Non-pigmented ciliary epithelial cell (primary cell): ENCODE results near the gene EEF2.

Experiments
- DNase-seq: peaks from one replicate; pipeline ENCODE4 v3.0.0-alpha.2; 2010; ENCODE audit warnings: low read depth

The EEF2 gene

DNA sequence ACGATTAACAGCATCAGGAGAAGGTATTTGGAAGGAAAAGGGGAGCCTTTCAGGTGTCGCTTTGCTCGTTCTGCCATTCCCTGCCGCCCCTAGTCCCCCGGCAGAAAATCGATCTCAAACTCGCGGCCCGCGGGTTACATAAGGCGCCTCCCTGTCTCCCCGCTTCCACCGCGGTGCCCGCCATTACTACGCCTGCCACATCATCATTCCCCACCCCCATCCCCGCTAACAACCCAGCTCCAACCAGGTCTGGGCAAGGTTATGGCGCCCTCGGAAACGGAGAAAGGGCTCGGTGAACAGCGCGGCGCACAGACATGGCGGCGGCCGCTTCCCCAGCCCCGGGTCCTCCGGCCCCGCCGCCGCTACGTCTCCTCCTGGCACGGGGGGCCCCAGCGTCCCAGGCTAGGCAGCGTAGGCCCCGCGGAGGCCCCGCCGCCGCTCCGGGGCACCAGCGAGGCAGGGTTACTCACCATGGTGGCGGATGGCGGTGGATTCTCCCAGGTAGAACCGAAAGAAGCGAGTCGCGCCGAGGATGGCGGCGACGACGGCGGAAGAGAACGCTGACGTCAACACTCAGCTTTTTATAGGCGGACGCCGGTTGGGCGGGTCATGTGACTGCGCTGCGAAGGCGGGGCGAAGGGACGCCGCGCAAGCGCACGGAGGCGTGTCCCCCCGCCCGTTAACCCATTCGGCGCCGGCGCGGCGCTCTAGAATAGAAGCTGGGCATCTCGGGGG lies at the start of gene EEF2:
EEF2 (minus strand) TSS at position 556 of the 735 bp plus-strand sequence; CDS start at position 473, 83 bp downstream.
- DNase-seq, result no peak

DNA sequence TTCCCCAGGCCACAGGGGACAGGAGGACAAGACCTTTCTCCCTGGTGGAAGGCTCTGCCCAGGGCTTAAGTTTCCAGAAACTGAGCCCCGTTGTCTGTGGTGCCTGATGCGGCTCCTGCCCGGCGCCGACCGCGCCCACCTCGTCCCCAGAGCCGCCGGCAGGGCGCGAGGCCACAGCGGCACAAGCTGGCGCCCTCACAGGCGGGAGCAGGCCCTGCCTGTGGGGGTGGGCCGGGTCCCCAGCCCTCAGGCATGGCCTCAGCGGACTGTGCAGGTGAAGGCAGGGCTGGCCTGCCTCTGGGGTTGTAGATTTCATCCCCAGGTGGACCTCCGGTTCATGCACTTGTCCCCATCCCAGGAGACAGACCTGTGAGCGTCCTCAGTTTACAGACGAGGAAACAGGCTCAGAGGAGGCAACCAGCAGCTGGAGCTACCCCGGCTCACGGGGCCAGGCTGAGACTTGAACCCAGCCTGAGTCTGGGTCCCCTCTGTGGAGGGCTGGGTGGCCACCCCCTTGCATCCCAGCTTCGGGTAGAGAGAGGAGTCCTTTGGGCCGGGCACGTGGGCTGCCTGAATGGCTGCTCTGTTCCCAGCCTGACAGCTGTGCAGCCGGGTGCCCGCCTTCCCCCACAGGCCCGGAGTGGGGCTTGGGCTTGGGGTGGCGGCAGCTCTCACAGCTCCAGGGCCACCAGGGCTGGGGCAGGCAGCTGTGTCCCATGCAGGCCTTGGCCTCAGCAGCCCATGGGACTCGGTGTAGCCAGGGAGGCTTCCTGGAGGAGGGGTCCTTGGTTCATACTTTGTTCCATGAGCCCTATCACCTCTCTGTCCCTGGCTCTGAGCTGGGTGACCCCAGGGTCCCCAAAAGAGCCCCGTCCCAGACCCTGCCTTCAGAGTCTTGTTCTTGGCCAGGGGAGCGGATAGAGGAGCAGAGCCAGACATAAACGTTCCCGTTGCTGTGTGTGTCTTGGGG lies 49.1 kb upstream of the EEF2 start:
- no peak for DNase-seq

DNA sequence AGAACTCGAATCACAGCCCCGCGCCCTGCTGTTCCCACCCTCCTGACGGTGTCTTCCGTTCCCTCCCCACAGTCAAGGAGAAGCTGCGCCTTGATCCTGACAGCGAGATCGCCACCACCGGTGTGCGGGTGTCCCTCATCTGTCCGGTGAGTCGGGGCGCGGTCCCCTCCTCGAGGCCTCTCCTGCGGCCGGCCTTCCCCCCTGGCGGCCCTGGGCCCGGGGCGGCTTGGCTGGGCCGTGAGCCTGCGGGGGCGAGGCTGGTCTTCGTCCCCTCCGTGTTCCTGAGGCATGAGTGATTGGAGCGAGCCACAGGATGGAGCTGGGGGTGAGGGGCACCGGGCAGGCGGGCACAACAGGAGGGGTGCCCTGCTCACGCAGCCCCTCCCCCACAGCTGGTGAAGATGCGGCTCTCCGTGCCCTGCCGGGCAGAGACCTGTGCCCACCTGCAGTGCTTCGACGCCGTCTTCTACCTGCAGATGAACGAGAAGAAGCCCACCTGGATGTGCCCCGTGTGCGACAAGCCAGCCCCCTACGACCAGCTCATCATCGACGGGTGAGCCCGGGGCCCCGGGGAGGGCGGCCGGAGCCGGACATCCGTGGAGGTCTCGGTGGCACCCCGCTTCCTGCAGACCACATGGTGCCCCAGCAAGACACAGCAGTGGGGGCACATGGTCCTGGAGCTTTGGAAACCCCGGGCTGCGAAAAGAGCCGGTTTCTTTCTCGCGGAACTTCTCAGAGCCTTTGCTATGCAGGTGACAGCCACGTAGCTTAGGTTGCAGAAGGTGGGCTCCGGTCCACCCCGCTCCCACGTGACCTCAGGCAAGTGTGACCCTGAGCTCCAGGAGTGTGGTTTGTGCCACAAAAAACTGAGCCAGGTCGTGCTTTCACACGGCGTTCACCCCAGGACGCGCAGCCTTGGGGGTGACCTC lies 48.0 kb upstream of the EEF2 start:
- no peak for DNase-seq

DNA sequence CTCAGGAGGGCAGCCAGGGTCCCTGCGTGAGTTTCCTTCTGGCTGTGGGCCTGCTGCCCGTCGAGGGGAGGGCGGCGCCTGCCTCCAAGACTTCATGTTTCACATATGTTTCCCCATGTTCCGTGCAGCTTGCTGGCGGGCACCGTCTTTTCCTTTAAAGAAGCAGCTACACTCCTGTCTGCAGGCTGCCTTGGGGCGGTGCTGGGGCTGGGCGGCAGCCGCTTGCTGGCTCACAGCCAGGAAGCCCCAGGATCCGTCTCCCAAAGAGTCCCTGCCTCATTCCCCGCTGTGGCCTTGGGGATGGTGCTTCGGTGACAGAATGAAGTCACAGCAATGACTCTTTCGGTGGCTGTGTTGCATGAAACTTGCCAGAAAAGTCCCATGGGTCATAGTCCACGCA lies 47.2 kb upstream of the EEF2 start:
- no peak for DNase-seq

DNA sequence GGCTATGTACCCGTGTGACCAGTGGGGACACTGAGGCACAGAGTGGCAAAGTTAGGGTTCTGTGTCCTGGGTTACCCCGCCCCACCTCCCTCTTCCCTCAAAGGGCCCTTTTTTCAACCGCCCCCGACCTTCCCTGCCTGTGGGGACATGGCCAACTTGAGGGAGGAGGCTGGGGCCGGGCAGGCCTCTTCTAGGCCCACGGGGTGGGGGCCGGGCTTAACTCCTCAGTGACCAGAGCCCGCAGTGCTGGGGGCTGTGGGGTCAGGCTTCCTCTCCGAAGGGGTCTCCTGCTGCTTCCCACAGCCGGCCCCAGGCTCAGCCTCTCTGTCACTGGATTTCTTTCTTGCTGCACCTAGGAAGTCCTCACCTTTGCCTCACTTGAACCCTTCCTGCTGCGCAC lies 46.2 kb upstream of the EEF2 start:
- DNase-seq, result no peak

DNA sequence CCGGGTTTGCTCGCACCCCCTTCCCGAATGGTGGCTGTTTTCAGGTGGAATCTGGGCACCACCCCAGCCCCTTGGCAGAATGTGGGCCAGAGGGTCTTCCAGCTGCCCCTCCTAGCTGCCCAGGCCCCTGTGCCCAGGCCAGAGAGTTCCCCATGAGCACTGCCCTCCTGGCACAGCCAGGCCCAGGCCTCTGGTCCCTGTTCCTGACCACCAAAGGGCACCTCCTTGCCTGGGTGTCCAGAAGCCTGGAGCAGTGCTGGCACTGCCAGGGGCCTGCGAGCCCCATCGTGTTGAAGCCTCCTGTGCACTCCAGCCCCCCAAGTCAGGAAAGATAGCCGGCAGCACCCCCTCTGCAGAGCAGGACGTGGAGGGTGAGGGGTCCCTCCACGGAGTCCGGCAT lies 45.7 kb upstream of the EEF2 start:
- DNase-seq, result no peak

DNA sequence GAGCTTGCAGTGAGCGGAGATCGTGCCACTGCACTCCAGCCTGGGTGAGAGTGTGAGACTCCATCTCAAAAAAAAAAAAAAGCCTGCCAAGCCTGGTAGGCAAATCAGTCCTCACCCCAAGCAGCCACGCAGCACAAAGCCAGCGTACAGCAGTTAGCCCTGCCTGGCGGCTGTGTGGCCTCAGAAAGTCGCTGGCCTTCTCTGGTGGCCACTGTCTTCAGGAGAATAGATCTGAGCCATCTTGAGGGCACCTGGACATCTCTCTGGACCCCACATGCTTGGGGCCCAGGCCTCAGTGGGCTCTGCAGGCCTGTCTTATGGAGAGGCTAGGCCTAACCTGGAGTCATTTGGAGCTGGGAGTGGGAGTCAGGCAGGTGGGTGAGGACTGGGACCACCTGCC lies 45.3 kb upstream of the EEF2 start:
- no peak for DNase-seq

DNA sequence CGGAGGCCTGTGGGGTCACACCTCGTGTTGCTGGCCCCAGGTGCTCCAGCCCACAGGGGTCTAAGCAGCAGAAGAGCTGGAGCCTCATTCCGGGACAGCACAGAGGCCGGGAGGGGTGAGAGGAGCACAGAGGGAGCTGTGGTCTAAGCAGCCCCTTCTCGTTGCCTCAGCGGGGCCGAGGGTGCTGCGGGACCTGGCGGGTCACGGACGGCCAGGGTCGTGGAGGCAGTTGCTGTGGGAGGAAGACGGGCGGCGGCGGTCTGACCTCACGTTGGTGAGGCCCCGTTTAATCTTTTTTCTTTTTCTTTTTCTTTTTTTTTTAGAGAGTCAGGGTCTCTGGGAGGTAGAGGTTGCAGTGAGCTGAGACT lies 44.0 kb upstream of the EEF2 start:
- no peak for DNase-seq

DNA sequence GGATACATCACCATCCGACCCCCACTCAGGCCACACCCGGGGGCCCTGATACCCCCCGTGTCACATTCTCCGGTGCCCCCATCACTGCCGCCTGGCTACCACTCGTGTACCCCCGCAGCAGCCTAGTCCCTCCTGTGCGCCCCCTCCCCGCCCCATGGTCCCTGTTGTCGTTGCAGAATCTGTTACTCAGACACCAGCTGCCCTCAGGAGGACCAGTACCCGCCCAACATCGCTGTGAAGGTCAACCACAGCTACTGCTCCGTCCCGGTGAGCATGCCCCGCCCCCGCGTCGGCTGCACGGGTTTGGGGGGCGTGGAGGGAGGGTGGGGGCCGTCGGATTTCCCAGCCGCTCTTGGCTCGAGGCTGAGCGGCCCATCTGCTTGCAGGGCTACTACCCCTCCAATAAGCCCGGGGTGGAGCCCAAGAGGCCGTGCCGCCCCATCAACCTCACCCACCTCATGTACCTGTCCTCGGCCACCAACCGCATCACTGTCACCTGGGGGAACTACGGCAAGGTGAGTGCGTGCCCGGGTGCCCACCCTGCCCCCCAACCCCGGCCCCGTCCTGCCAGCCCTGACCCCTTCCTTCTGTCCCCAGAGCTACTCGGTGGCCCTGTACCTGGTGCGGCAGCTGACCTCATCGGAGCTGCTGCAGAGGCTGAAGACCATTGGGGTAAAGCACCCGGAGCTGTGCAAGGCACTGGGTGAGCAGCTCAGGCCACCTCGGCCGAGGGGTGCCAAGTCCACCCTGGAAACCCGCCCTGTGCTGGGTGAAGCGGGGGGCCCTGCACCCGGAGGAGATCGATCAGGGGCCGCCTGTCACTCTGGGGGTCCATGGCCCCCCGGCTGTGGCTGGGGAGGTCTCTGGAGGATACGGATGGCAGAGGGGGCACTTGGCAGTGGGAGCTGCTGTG lies 43.3 kb upstream of the EEF2 start:
- DNase-seq, result no peak

DNA sequence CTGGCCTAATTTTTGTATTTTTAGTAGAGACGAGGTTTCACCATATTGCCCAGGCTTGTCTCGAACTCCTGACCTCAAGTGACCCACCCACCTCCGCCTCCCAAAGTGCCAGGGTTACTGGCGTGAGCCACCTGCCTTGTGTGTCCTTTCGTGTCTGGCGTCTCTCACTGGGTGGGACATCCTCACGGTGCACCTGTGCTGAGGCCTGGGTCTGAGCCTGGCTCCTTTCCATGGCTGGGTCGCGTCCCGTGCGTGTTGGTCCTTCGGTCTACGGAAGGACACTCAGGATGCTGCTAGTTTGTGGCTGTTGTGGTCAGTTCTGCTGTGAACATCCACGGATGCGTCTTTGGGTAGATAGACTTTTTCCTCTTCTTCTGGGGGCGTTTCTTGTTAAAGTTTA lies 41.9 kb upstream of the EEF2 start:
- DNase-seq, result no peak

DNA sequence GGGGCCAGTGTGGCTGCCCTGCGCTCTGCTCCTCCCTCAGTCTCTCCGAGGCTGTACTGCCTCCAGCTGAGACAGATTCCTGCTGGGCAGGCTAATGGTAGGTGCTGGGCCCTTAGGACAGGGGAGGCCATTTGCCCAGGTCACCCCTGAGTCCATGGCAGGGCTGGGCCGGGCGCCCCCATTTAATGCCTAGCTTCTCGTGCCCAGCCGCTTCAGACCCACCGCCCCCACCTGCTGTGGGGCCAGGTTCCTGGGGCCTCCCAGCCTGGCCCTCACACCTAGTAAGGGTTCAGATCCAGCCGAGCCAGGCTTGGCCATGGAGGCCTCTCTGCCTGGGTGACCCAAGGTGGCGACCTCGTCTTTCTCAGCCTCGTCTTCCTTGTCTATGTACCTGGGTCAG lies 40.1 kb upstream of the EEF2 start:
- no peak for DNase-seq

DNA sequence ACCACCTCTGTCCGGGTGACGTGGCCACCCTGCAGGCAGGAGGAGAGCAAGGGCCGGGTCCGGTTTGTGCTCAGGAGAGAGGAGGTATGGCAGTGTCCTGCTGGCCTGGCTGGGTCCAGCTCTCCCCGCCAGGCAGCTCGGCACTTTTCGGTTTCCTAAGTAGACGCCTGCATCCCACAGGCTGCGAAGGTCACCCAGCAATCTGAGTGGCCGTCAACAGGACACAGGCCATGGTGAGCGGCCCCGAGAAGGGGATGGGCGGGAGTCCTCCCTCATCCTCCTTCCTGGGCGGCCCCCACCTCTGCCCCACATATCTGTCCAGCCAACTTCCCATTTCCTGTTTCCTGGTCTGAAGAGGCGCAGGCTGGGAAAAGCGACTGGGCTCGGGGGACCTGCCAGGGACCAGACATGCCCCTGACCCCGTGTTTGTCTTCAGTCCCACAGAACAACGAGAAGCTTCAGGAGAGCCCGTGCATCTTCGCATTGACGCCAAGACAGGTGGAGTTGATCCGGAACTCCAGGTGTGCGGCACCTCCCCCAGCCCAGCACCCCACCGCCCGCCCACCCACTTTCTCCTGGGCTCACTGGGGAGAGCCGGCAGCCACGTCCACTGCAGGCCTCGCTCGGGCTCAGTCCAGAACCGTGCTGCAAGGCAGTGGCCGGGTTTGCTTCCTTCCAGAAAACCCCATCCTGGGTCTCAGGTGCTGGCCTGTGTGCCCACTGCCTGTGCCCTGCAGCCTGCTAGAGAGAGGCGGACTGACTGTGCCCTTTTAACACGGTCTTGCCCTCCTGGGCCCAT lies 38.5 kb upstream of the EEF2 start:
- no peak for DNase-seq

DNA sequence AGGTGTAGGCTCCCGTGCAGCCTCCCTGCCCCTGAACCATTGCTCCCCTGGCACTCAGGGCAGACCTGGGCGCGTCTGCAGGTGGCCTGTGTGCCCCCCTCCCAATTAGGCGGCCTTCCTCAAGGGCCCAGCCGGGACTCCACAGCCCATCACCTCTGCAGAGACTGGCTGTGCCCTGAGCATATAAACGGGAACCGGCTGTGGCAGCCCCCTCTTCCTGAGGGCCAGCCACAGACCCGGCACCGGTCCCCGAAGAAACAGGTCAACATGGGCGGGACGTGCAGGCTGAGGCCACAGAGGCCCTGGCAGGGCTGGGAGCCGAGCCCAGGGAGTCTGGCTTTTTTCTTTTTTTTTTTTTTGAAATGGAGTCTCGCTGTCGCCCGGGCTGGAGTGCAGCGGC lies 34.3 kb upstream of the EEF2 start:
- no peak for DNase-seq

DNA sequence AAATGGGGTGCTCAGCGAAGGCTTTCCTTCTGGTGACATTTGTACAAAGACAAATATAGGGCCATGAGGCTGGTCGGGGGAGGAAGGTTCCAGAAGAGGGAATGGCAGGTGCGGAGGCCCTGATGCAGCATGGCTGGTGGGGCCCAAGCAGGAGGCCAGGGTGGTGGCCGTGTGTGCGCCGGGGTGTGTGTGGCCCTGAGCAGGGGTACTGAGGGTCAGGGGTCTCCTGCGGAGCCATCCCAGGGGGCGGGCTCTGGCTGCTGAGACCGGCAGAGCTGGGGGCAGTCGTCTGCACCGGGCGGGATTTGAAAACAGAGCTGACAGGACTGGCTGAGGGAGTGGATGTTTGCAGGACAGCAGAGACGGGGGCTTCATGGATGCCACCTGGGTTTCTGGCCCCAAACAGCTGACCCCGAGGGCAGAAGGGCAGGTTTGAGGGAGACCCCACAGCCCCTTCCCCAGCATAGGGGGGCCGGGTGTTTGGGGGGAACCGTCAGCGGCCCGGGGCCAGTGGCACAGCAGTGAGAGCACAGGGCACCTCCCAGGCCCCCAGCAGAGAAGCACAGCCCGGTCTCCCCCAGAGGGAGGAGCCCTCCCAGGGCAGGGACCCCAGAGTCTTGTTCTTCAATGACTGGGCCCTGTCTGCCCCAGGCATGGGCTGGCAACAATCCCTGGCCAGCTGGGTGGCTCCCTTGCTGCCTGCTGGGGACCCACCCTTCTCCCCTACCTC lies 33.7 kb upstream of the EEF2 start:
- DNase-seq, result no peak

DNA sequence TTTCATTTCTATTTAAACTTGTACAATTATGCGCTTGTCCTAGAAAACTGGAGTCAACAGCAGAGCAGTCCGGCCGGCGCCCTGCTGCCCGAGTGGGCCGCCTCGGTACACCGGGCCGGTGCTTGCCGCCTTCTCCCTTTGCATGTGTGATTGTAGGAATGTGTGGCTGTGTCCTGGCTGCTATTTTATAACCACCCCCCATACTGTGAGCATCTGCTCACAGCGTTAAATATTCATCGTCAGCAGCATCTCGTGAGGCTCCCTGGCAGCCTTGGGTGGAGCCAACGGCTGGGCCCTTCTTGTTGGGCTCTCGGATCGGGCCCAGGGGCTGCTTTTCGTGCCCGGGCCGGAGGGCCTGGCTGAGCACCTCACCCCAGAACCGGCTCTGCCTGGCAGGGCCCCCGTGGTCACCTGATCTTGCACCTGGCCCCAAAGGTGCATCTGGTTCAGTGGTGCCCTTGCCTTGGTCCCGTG lies 32.9 kb upstream of the EEF2 start:
- DNase-seq, result no peak

DNA sequence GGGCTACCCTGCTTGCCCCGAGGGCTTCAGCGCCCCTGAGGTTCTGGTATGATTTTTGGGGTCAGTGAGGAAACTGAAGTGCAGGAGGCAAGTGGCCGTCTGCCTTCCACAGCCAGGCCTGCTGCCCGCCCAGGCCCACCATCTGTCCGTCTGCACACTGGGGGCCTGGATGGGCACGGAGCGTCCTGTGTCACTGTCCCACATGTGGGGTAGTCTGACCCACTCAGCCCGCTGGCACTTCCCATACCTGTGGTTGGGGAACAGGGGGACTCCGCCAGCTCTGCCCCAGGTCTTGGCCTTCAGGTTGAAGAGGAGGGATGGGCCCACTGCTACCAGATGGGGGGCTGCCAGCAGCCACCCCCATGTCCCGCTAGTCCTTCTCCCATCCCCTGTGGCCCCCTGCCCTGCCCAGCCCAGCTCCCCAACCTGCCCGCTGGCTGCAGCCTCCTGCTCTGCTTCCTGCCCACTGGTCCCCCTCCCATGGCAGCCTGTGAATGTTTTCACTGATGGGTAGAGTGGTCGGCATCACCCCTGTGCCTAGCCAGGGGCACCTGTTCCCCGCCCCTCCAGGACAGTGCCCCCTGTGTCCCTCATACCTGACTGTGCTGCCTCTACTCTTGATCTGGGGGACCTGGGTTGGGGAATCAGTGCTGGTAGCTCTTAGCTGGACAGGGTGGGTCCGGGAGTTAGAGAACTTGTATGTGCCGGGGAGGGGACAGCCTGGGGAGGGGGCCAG lies 31.8 kb upstream of the EEF2 start:
- no peak for DNase-seq

DNA sequence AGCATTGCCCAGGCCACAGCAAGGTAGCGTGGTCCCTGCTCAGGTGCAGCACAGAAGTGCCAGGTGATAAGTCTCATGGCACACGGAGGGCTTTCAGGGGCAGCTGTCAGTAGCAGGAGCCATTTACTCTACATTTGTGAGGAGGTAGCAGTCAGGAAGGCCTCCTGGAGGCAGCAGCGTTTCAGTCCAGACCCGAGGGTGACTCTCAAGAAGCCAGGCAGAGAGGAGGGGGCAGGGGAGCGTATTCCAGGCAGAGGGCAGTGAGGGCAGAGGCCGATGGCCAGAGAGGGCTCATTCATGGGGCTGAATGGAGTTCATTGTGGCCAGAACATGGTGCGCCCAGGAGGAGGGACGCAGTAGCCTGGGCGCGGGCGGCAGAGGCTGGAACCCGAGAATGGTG lies 31.2 kb upstream of the EEF2 start:
- DNase-seq, result no peak

DNA sequence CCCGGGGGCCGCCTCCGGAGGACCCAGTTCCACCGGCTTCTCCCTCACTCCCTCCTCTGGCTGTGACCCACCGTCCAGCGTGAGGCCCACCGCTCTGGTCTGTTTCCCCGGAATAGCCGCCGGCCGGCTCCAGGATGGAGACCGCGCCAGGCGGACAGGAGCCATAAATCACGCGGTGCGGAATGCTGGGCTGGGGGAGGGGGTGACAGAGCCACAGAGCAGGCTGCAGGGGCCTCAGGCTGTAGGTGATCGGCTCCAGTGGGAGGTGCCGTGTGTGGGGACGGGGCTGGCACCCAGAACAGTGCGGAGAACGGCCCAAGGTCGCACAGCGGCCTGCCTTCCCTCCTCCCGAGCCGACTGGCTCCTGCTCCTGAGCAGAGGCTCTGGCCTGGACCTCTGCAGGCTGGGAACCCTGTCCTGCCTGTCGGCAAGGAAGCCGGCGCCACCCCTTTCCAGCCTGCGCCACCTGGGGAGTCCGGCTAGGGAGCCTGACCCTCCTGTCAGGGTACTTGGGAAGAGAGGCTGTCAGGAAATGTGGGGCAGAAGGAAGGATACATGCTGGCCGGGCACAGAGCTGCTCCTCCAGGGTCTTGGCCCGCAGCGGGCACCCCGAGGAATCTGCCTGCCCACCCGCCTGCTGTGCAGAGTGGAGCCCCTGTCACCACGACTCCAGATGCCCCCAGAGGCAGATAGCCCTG lies 30.6 kb upstream of the EEF2 start:
- no peak for DNase-seq
